GM23248 (cell line): ENCODE data around the gene ACER1.

Experiments used
- EZH2 ChIP-seq: fragments of 200-600 bp; sonication (generic); IDR thresholded peaks from 2 replicates; pipeline ENCODE4 v1.6.1; 2018; ENCODE audit warnings: antibody characterized with exemption, mild to moderate bottlenecking; ENCODE audit not compliant: insufficient read depth, poor library complexity, severe bottlenecking
- EZH2phosphoT487 ChIP-seq: fragments of 200-600 bp; sonication (generic); IDR thresholded peaks from 2 replicates; pipeline ENCODE4 v1.6.1; 2018; ENCODE audit warnings: antibody characterized with exemption, moderate library complexity, mild to moderate bottlenecking, low read depth; ENCODE audit not compliant: insufficient read depth

GRCh38 chr19:6319376-6319775 lies 14.0 kb downstream of the ACER1 start:
- no peak for TF ChIP-seq EZH2
- TF ChIP-seq EZH2phosphoT487 = no peak
